IMR-90 (cell line): ENCODE data around the gene TTYH3. TPM values are rescaled to one million over a fixed set of nuclear protein-coding genes. Genes with fewer than 3 reads are reported as not detected.

Experiments
- ATAC-seq: fragments of 200-7000 bp; cut with Tn5 transposase; 2 replicates; pipeline ENCODE4 v1.9.1; 2020; ENCODE audit warnings: low read depth, mild to moderate bottlenecking, moderate library complexity
- BruUV-seq: library from RNA; stranded (reverse); fragments of 400-500 nt; replicated peaks from 2 replicates; lab custom pipeline; 2021; lab: Mats Ljungman, UMichigan
- CTCF ChIA-PET: fragments of 300-600 bp; formaldehyde crosslinking; extraction: SDS; loops from one replicate; lab custom pipeline; 2021; ENCODE audit warnings: antibody characterized with exemption; lab: Yijun Ruan, JAX
- POLR2A ChIA-PET: fragments of 300-600 bp; sonication (Branson Sonifier 250); formaldehyde crosslinking; loops from one replicate; lab custom pipeline; 2022; ENCODE audit warnings: antibody characterized with exemption; ENCODE audit not compliant: unreplicated experiment; lab: Charles Lee
- DNase-seq: peaks from one replicate; pipeline ENCODE4 v3.0.0; 2013
- H2AFZ ChIP-seq: replicated peaks from 2 replicates; pipeline ENCODE3; 2013; ENCODE audit warnings: low read length, mild to moderate bottlenecking; ENCODE audit not compliant: poor library complexity
- H2AK5ac ChIP-seq: 2 replicates; pipeline ENCODE4 v1.6.1; 2013; ENCODE audit warnings: low read depth, low read length, inconsistent platforms
- H2AK9ac ChIP-seq: replicated peaks from 2 replicates; pipeline ENCODE3; 2013; ENCODE audit warnings: mild to moderate bottlenecking, low read depth, low read length, moderate library complexity; ENCODE audit not compliant: poor library complexity
- H2BK120ac ChIP-seq: 2 replicates; pipeline ENCODE4 v1.6.1; 2013; ENCODE audit warnings: low read depth, low read length, inconsistent platforms
- H2BK15ac ChIP-seq: 3 replicates; pipeline ENCODE4 v1.6.1; 2013; ENCODE audit warnings: low read depth, low read length, inconsistent platforms
- H2BK20ac ChIP-seq: 2 replicates; pipeline ENCODE4 v1.6.1; 2013; ENCODE audit warnings: low read depth, mild to moderate bottlenecking, inconsistent platforms, low read length, moderate library complexity
- H2BK5ac ChIP-seq: 2 replicates; pipeline ENCODE4 v1.6.1; 2013; ENCODE audit warnings: mild to moderate bottlenecking, low read depth, low read length, inconsistent platforms; ENCODE audit not compliant: poor library complexity, severe bottlenecking
- H3K14ac ChIP-seq: replicated peaks from 2 replicates; pipeline ENCODE4 v1.6.1; 2013; ENCODE audit warnings: low read depth, low read length, inconsistent platforms
- H3K18ac ChIP-seq: 2 replicates; pipeline ENCODE4 v1.6.1; 2013; ENCODE audit warnings: low read depth, low read length, control low read depth
- H3K23ac ChIP-seq: 2 replicates; pipeline ENCODE4 v1.6.1; 2013; ENCODE audit warnings: low read depth, low read length, inconsistent platforms
- H3K27ac ChIP-seq: 2 replicates; pipeline ENCODE4 v1.5.1; 2013; ENCODE audit warnings: mild to moderate bottlenecking, control low read depth, low read length; ENCODE audit not compliant: insufficient read depth
- H3K27me3 ChIP-seq: 2 replicates; pipeline ENCODE4 v1.6.1; 2013; ENCODE audit warnings: low read length; ENCODE audit not compliant: control insufficient read depth, insufficient read depth
- H3K36me3 ChIP-seq: 2 replicates; pipeline ENCODE4 v1.6.1; 2013; ENCODE audit warnings: low read length, mixed read lengths; ENCODE audit not compliant: control insufficient read depth, insufficient read depth
- H3K4ac ChIP-seq: 2 replicates; pipeline ENCODE4 v1.6.1; 2013; ENCODE audit warnings: low read depth, low read length, inconsistent platforms
- H3K4me1 ChIP-seq: 2 replicates; pipeline ENCODE4 v1.6.1; 2013; ENCODE audit warnings: low read length, mixed read lengths; ENCODE audit not compliant: control insufficient read depth, insufficient read depth
- H3K4me2 ChIP-seq: 2 replicates; pipeline ENCODE4 v1.6.1; 2013; ENCODE audit warnings: low read depth, mild to moderate bottlenecking, control low read depth, low read length, moderate library complexity
- H3K4me3 ChIP-seq: 2 replicates; pipeline ENCODE4 v1.5.1; 2013; ENCODE audit warnings: low read depth, mild to moderate bottlenecking, control low read depth, low read length, moderate library complexity; ENCODE audit not compliant: insufficient read depth
- H3K56ac ChIP-seq: 2 replicates; pipeline ENCODE4 v1.6.1; 2013; ENCODE audit warnings: low read length, inconsistent platforms; ENCODE audit not compliant: insufficient read depth; ENCODE audit errors: extremely low read depth
- H3K79me1 ChIP-seq, 2 experiments: 2 replicates each; pipeline ENCODE4 v1.6.1; 2013; ENCODE audit warnings: low read length in 2 of 2, inconsistent platforms in 1 of 2, low read depth in 1 of 2
- H3K9ac ChIP-seq: 2 replicates; pipeline ENCODE4 v1.6.1; 2013; ENCODE audit warnings: low read depth, low read length, control low read depth
- H3K9me1 ChIP-seq: 2 replicates; pipeline ENCODE4 v1.6.1; 2013; ENCODE audit warnings: low read length, inconsistent platforms; ENCODE audit not compliant: insufficient read depth
- H3K9me3 ChIP-seq: 2 replicates; pipeline ENCODE4 v1.6.1; 2013; ENCODE audit warnings: low read length; ENCODE audit not compliant: control insufficient read depth, insufficient read depth
- H4K20me1 ChIP-seq: 2 replicates; pipeline ENCODE4 v1.6.1; 2013; ENCODE audit warnings: low read length, inconsistent platforms; ENCODE audit not compliant: insufficient read depth
- H4K5ac ChIP-seq: 2 replicates; pipeline ENCODE4 v1.6.1; 2013; ENCODE audit warnings: mild to moderate bottlenecking, low read depth, low read length, control low read depth
- H4K8ac ChIP-seq, 2 experiments: 2 replicates each; pipeline ENCODE4 v1.6.1; 2013; ENCODE audit warnings: low read depth in 2 of 2, low read length in 2 of 2, control low read depth in 1 of 2, inconsistent platforms in 1 of 2
- H4K91ac ChIP-seq: 2 replicates; pipeline ENCODE4 v1.6.1; 2013; ENCODE audit warnings: low read depth, low read length, inconsistent platforms; ENCODE audit not compliant: insufficient read depth
- MXI1 ChIP-seq: IDR thresholded peaks from 2 replicates; pipeline ENCODE4 v1.6.1; 2012; ENCODE audit warnings: low read depth, mild to moderate bottlenecking, low read length, moderate library complexity, borderline replicate concordance
- WGBS, 2 experiments: methylation state at CpG; one replicate each; pipeline versions ENCODE4 v1.1.5 to v1.1.7; 2013; ENCODE audit warnings: missing lambda C conversion rate in 2 of 2; ENCODE audit not compliant: insufficient read length in 1 of 2; ENCODE audit errors: extremely low coverage in 2 of 2; 5-methylcytosine and 5-hydroxymethylcytosine counted together
- dilution Hi-C: fragments of 300-500 bp; cut with HindIII; formaldehyde crosslinking; loops from one replicate; pipeline ENCODE4 v1.14.3; 2018; ENCODE audit warnings: low sequenced_read_pairs; ENCODE audit not compliant: unreplicated experiment
- in situ Hi-C: fragments of 300-500 bp; cut with MboI; formaldehyde crosslinking; loops from 3 replicates; pipeline ENCODE4 v1.14.3; 2019; ENCODE audit warnings: low sequenced_read_pairs, inconsistent platforms, mixed read lengths
- intact Hi-C: fragments of 100-400 bp; cut with micrococcal nuclease; formaldehyde crosslinking; loops from 2 replicates; pipeline ENCODE4 v1.10.0; 2022
- polyA plus RNA-seq, 3 experiments: library from polyadenylated mRNA; depleted of rRNA; stranded (reverse); fragments of >200 nt; gene quantifications; 2 replicates each; pipeline ENCODE4 v1.2.3, GENCODE V29; 2012; ENCODE audit warnings: low replicate concordance in 1 of 3
- total RNA-seq: library from RNA; depleted of rRNA; stranded (reverse); fragments of >200 nt; gene quantifications from 2 replicates; pipeline ENCODE4 v1.2.3, GENCODE V29; 2012
- TF ChIP-seq, protein P1 (sequence below): fragments of 150-350 bp; IDR thresholded peaks from 2 replicates; pipeline ENCODE4 v1.6.1; 2016; ENCODE audit warnings: low read depth, mild to moderate bottlenecking, low read length, moderate library complexity, borderline replicate concordance

Gene TTYH3
- total and polyA plus RNA-seq, 2 of the 4 experiments (the other 2 are of a cell fraction): 5.6 to 82.6 TPM

DNA sequence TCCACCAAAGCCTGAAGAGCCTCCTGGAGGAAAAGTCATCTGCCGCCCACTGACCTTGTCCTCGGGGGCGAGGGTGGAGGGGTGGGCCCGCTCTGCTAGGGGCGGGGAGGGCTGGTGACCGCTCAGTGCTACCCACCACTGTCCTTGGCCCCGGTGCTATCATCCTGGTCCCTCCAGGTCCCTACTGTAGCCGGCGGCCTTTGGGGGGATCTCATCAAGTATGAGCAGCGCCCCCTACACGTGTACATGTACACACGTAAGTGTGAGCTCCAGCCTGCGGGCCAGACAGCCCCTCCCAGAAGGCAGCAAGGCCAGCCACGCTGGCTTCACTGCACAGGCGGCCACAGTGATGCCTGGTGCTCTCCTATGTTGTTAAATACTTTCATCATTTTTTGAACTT lies 19.6 kb downstream of the TTYH3 start:
- H2BK15ac ChIP-seq: no peak overlapping the region
- no peak overlapping the region for H3K4ac ChIP-seq
- H2AK5ac ChIP-seq: no peak overlapping the region
- H3K9me1 ChIP-seq: no peaks in the 10 kb centered on the region
- H2BK20ac ChIP-seq: no peak overlapping the region
- no peak overlapping the region for H3K56ac ChIP-seq
- no peak overlapping the region for H2BK120ac ChIP-seq
- CTCF ChIA-PET: interaction anchor here (0.6 kb wide), 1 partner anchor 19 kb away, joined by 3 read pairs; no protein-coding TSS in a partner anchor
- H3K36me3 ChIP-seq: peaks cover 65% of the 10 kb centered on the region
- no TSS peak for BruUV-seq
- no peak overlapping the region for H3K14ac ChIP-seq
- no peaks in the 10 kb centered on the region for H3K9me3 ChIP-seq
- no peak overlapping the region for H2BK5ac ChIP-seq
- in situ Hi-C loops: no loop called here
- ATAC-seq (no peak), DNase-seq (no peak)
- dilution Hi-C loops: no loop called here
- H2AFZ ChIP-seq: no peak overlapping the region
- POLR2A ChIA-PET: no interaction called here
- H4K5ac ChIP-seq: no peak overlapping the region
- no peak overlapping the region for H4K91ac ChIP-seq
- no peak overlapping the region for H3K27ac ChIP-seq
- H3K18ac ChIP-seq: no peak overlapping the region
- H3K4me1 ChIP-seq: no peaks in the 10 kb centered on the region
- no peak for TF ChIP-seq MXI1
- TF ChIP-seq, protein P1, sequence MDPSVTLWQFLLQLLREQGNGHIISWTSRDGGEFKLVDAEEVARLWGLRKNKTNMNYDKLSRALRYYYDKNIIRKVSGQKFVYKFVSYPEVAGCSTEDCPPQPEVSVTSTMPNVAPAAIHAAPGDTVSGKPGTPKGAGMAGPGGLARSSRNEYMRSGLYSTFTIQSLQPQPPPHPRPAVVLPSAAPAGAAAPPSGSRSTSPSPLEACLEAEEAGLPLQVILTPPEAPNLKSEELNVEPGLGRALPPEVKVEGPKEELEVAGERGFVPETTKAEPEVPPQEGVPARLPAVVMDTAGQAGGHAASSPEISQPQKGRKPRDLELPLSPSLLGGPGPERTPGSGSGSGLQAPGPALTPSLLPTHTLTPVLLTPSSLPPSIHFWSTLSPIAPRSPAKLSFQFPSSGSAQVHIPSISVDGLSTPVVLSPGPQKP: no peak
- peaks cover 31% of the 10 kb centered on the region for H4K20me1 ChIP-seq
- intact Hi-C loops: no loop called here
- peaks cover 7 to 46% of the 10 kb centered on the region in 2 experiments for H3K79me1 ChIP-seq
- H3K4me2 ChIP-seq: no peak overlapping the region
- no peak overlapping the region for H3K4me3 ChIP-seq
- H2AK9ac ChIP-seq: no peak overlapping the region
- H4K8ac ChIP-seq: no peak overlapping the region
- no peaks in the 10 kb centered on the region for H3K27me3 ChIP-seq
- H3K23ac ChIP-seq: no peak overlapping the region
- no peak overlapping the region for H3K9ac ChIP-seq
- WGBS, 2 experiments: 60% methylated on average over 3 of the region's 15 CpGs; no CpG with 5 or more reads in 1 of the 2 experiments
